Activated naive CD4-positive, alpha-beta T cell treated with anti-CD3 and anti-CD28 coated beads for 36 hours (primary cell): Measurements from ENCODE around the gene ARAP2. TPM values are rescaled to one million over a fixed set of nuclear protein-coding genes. Genes with fewer than 3 reads are reported as not detected.

Source experiments
- CTCF ChIA-PET: fragments of 350-600 bp; sonication (Branson Sonifier 250); formaldehyde crosslinking; loops from one replicate; lab custom pipeline; 2021; ENCODE audit warnings: antibody characterized with exemption; lab: Charles Lee
- DNase-seq: peaks from one replicate; pipeline ENCODE4 v3.0.0-alpha.2; 2020
- H3K27ac Mint-ChIP-seq: one replicate; pipeline ENCODE4 v1.8.0; 2021; ENCODE audit warnings: mild to moderate bottlenecking, mixed read lengths
- H3K27me3 Mint-ChIP-seq: one replicate; pipeline ENCODE4 v1.8.0; 2021; ENCODE audit warnings: low read depth, mixed read lengths
- H3K36me3 Mint-ChIP-seq: one replicate; pipeline ENCODE4 v1.8.0; 2021; ENCODE audit warnings: low read depth, mixed read lengths
- H3K4me1 Mint-ChIP-seq: one replicate; pipeline ENCODE4 v1.8.0; 2021; ENCODE audit warnings: low read depth, mixed read lengths
- H3K4me3 Mint-ChIP-seq: one replicate; pipeline ENCODE4 v1.8.0; 2021; ENCODE audit warnings: mild to moderate bottlenecking, moderate library complexity, mixed read lengths
- H3K9me3 Mint-ChIP-seq: one replicate; pipeline ENCODE4 v1.8.0; 2021; ENCODE audit warnings: mixed read lengths
- intact Hi-C: fragments of 100-400 bp; cut with micrococcal nuclease; formaldehyde crosslinking; loops from one replicate; pipeline ENCODE4 v1.15.1; 2023
- total RNA-seq, 2 experiments: library from RNA; stranded (reverse); gene quantifications; one replicate each; pipeline ENCODE4 v1.2.3, GENCODE V29; 2021

Gene ARAP2
- total RNA-seq, 2 experiments from 2014 or later = 29.6 to 38.2 TPM

- CTCF ChIA-PET = no interaction called here
- no peaks in the 10 kb centered on the region for H3K9me3 Mint-ChIP-seq
- intact Hi-C loops = no loop called here
- DNase-seq = no peak
- H3K27ac Mint-ChIP-seq = no peak overlapping the region
- no peaks in the 10 kb centered on the region for H3K4me1 Mint-ChIP-seq
- no peaks in the 10 kb centered on the region for H3K27me3 Mint-ChIP-seq
- H3K36me3 Mint-ChIP-seq = no peaks in the 10 kb centered on the region
- no peak overlapping the region for H3K4me3 Mint-ChIP-seq
These were observed 203.0 kb downstream of the ARAP2 start for GRCh38 chr4:36041340-36041739.

DNA sequence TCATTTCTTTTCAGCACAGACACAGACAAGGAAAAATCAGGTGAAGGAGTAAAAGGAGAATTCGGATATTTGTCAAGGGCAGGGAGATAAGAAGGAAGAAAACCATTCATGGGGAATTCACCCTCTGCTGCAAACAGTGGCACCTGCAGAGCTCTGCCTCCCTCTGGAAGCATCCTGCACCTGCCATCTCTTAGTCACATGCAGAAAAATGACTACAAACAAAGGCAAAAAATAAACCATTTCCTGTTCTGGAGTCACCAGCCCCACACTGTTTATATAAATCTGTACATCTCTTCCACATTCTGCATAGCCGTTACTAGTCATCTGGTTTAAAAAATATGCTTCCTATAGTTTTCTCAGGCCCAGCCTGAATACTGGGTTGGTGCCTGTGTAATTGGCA lies 205.3 kb downstream of the ARAP2 start:
- peak; percentile 12 for DNase-seq
- H3K27me3 Mint-ChIP-seq = no peaks in the 10 kb centered on the region
- no peaks in the 10 kb centered on the region for H3K4me1 Mint-ChIP-seq
- intact Hi-C loops = no loop called here
- no peaks in the 10 kb centered on the region for H3K36me3 Mint-ChIP-seq
- H3K27ac Mint-ChIP-seq = no peak overlapping the region
- H3K9me3 Mint-ChIP-seq = no peaks in the 10 kb centered on the region
- CTCF ChIA-PET = no interaction called here
- H3K4me3 Mint-ChIP-seq = no peak overlapping the region

DNA sequence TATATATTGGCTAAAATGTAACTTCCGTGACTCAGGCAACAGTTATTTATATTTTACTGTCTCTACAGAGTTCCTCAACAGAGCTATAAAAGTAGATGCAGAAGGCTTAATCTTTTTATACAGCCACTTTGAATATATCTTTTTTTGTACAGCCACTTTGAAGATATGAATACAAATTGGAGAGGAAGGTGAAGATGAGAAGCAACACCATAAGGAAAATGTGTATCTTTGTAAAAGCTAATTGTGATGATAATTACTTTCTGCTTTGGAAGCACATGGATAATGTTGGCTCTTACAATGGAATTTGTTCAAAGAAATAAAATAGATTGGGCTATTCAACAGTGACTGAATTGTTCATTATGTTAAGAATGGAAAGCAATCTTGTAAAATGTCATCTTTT lies 205.8 kb downstream of the ARAP2 start:
- Mint-ChIP-seq H3K4me1 (no peaks in the 10 kb centered on the region), H3K9me3 (no peaks in the 10 kb centered on the region), H3K4me3 (no peak overlapping the region), H3K27ac (no peak overlapping the region), H3K27me3 (no peaks in the 10 kb centered on the region), H3K36me3 (no peaks in the 10 kb centered on the region)
- no peak for DNase-seq
- CTCF ChIA-PET = no interaction called here
- intact Hi-C loops = no loop called here

DNA sequence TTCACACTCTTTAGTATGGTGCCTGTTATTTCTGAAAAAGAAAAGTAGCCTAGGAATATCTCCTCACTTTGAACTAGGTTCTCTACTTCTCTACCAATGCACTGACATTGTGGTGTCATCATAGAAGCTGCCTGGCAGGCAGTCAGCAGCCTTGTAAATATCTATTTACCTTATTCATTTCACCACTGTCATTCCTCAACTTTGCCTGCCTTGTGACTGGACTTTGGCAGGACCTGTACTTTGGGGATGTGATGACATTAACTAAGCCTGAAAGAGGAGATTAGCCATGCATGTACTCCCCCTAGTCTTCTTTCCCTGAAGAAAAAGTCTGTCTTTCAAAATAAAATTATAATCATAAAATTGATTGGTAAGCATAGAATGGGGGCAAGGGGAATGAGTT lies 207.2 kb downstream of the ARAP2 start:
- Mint-ChIP-seq H3K4me1 (no peaks in the 10 kb centered on the region), H3K36me3 (no peaks in the 10 kb centered on the region), H3K27ac (no peak overlapping the region), H3K27me3 (no peaks in the 10 kb centered on the region), H3K4me3 (no peak overlapping the region), H3K9me3 (no peaks in the 10 kb centered on the region)
- CTCF ChIA-PET = no interaction called here
- intact Hi-C loops = no loop called here
- DNase-seq = no peak

- Mint-ChIP-seq H3K4me1 (no peaks in the 10 kb centered on the region), H3K36me3 (no peaks in the 10 kb centered on the region), H3K27ac (no peak overlapping the region), H3K27me3 (no peaks in the 10 kb centered on the region), H3K9me3 (no peaks in the 10 kb centered on the region), H3K4me3 (no peak overlapping the region)
- intact Hi-C loops = no loop called here
- no peak for DNase-seq
- CTCF ChIA-PET = no interaction called here
These were observed 214.4 kb downstream of the ARAP2 start for GRCh38 chr4:36029951-36030350.

DNA sequence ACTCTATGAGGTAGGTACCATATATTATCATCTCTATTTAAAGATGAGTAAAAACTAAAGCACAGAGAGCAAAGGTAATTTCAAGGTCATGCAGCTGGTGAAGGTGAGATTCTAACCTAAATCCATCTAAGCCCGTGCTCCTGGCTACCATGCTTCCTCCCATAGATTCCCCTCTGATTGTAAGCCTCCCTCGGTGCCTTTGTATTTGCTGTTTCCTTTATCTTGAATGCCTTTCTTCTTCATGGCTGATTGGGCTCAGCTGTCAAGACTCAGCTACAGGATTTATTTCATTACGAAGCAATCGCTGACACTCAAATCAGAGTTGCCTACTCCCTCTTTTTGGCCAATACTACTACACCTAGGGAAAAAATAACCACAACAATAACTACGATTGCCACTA lies 217.1 kb downstream of the ARAP2 start:
- CTCF ChIA-PET = no interaction called here
- no peaks in the 10 kb centered on the region for H3K36me3 Mint-ChIP-seq
- H3K27ac Mint-ChIP-seq = no peak overlapping the region
- no peaks in the 10 kb centered on the region for H3K27me3 Mint-ChIP-seq
- no peaks in the 10 kb centered on the region for H3K4me1 Mint-ChIP-seq
- intact Hi-C loops = no loop called here
- no peaks in the 10 kb centered on the region for H3K9me3 Mint-ChIP-seq
- no peak overlapping the region for H3K4me3 Mint-ChIP-seq
- DNase-seq = no peak

DNA sequence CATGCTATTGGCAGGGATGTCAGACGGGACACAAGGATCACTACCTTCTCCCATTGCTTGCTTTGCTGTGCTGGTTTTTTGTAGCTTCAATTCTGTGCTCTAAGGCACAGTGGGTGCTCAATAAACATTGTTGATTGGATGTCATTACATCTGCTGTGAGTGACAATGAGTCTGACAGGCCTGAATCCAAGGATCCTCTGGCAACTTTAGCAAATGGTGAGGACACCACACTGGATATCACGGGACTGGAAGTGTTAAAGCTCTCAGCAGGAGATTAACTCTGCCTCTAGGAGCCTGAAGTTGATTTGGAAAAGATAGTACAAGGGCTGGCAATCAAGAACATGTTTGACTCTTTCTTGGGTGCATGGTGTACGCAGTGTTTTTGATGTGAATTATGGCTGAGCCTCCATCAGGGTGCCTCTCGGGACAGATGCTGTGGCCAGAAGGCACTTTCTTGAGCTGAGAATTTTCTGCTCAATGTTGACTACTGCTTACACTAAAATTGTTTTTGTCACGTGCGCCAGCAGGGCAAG lies 217.9 kb downstream of the ARAP2 start:
- no peak for DNase-seq
- Mint-ChIP-seq H3K36me3 (no peaks in the 10 kb centered on the region), H3K9me3 (no peaks in the 10 kb centered on the region), H3K27ac (no peak overlapping the region), H3K4me1 (no peaks in the 10 kb centered on the region), H3K27me3 (no peaks in the 10 kb centered on the region), H3K4me3 (no peak overlapping the region)
- CTCF ChIA-PET = no interaction called here
- intact Hi-C loops = no loop called here

- intact Hi-C loops = no loop called here
- H3K9me3 Mint-ChIP-seq = no peaks in the 10 kb centered on the region
- no peak overlapping the region for H3K4me3 Mint-ChIP-seq
- H3K36me3 Mint-ChIP-seq = no peaks in the 10 kb centered on the region
- H3K27ac Mint-ChIP-seq = no peak overlapping the region
- DNase-seq = no peak
- H3K27me3 Mint-ChIP-seq = no peaks in the 10 kb centered on the region
- CTCF ChIA-PET = no interaction called here
- H3K4me1 Mint-ChIP-seq = no peaks in the 10 kb centered on the region
These were observed 219.2 kb downstream of the ARAP2 start for GRCh38 chr4:36024901-36025660.

DNA sequence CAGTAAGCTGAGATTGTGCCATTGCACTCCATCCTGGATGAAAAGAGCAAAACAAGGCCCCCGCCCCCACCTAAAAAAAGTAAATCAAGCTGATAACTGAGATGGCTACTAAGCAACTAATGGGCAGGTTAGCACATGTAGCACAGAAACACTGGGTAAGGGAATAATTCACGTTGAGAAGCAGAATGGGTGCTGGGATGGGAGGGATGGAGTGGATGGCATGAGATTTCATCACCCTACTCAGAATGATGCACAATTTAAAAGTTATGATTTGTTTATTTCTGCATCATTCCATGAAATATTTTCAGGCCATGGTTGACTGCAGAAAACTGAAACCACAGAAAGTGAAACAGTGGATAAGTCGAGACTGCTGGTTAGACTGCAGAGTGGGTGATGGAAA lies 224.0 kb downstream of the ARAP2 start:
- Mint-ChIP-seq H3K9me3 (no peaks in the 10 kb centered on the region), H3K36me3 (no peaks in the 10 kb centered on the region), H3K27me3 (no peaks in the 10 kb centered on the region), H3K4me3 (no peak overlapping the region), H3K4me1 (no peaks in the 10 kb centered on the region), H3K27ac (no peak overlapping the region)
- CTCF ChIA-PET = no interaction called here
- no peak for DNase-seq
- intact Hi-C loops = no loop called here

Other genes with a start within 250 kb of the ARAP2 start
- under 1 TPM; 0.17 to 0.25 TPM for gene DTHD1, start 37.1 kb upstream of the ARAP2 start, total RNA-seq